Caki2 (cell line): Measurements from ENCODE around the gene LGALS8. TPM values are rescaled to one million over a fixed set of nuclear protein-coding genes. Genes with fewer than 3 reads are reported as not detected.
A peak's percentile ranks its signal among the peaks of the same experiment; 100 is the strongest.

Experiments used
- DNase-seq: peaks from one replicate; pipeline ENCODE4 v3.0.0-alpha.2; 2015; ENCODE audit warnings: low read depth
- in situ Hi-C: cut with HindIII; loops from 2 replicates; pipeline ENCODE4 v1.10.0; 2016; ENCODE audit warnings: low sequenced_read_pairs, low pct_unique_long_range_greater_than_20kb, mixed read lengths
- total RNA-seq: library from RNA; depleted of rRNA; stranded (reverse); fragments of >200 nt; shearing (Covaris generic); gene quantifications from 2 replicates; pipeline ENCODE4 v1.2.3, GENCODE V29; 2014; ENCODE audit warnings: low replicate concordance

LGALS8 gene
- total RNA-seq, 1 experiment from 2014 or later = 59.0 TPM

DNA sequence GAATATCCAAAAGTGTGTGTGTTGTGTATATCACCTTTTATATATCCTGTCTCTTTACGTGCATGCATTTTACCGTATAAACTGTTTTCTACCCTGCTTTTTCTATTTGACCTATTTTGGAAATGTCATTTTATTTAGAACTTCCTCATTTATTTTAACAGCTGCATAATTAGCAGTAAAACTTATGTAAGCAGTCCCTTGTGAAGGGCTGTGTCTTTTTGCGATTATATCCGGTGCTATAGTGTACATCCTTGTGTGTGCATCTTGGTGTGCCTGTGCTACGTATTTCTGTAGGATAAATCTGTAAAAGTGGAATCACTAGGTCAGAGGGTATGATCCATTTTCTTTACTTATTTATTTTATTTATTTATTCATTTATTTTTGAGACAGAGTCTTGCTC, 7.2 kb downstream of the LGALS8 start:
- no peak for DNase-seq
- in situ Hi-C loops = no loop called here

DNA sequence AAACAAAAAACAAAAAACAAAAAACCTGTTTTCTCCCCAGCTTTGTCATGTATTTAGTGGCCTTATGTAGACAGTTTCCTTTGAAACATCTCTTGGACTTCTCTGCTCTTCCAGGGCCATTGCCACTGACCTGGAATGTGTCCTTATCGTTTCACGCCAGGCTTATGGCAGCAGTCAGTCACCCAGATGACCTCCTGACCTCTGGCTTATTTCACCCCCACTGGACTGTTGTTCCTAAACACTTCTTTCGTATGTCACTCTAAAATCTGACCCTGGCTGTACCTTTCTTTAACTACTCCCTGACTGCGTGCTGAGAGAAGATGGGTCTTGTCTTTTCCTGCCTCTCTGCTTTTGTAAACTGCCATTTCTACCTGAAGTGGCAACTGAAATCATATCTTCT, 9.1 kb downstream of the LGALS8 start:
- in situ Hi-C loops = no loop called here
- DNase-seq = no peak

DNA sequence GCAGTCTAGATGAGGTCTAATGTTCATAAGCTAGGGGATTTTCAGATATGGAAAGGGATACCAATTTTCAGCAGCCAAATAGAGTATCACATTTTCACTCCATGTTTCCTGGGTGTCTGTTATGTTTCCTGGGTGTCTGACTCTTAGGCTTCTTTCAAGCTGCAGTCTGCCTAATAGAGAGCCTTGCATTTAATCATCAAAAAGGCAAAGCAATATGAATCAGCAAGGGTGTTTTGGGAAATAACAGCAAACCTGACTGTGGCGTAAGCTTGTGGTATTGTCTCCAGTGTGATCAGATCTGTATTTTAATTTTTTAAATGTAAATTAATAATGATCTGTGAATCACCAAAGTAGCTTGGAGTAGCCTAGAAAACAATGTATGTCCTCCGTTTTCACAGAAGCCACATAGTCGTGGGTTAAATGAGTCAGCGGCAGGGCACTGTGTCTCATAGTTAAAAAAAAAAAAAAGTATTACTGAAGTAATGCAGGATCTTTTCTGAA, 10.4 kb downstream of the LGALS8 start:
- DNase-seq = peak; percentile 19
- in situ Hi-C loops = no loop called here

DNA sequence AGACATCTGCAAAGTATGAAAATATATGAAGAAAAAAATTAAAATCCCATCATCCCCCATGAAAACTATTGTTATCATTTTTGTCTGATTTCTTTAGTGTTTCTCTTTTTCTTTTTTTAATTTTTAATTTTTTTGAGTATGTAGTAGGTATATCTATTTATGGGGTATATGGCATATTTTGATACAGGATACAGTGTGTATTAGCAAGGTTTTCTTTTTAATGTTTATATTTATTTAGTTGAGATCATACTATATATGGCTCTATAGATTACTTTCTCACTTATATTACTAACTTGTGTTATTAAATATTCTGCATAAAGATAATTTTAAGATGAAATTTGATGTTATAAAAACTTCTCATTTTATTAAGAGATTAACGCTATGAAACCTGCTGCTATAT, 11.4 kb downstream of the LGALS8 start:
- in situ Hi-C loops = no loop called here
- no peak for DNase-seq

DNA sequence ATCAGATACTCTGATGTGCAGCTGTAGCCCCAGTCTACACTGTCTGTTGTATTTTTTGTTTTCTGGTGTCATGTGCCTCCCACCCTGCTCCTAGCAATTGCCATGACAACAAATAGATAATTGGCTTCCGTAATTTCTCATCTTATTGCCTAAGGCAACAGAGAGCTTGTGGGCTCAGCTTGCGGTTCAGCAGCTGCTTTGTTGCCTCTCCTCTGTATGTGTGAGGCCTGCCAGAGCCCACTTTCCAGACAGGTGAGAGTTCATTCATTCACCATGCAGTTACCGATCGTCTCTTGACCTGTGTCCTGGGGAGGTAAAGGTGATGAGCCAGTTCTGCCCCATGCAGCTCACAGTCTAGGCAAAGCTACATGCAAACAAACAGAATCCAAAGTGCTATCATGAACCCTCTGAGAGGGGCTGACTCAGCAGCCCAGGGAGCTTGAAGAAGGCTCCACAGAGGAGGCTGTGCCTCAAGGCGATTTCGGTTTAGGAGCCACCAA, 11.9 kb downstream of the LGALS8 start:
- in situ Hi-C loops = no loop called here
- DNase-seq = no peak

DNA sequence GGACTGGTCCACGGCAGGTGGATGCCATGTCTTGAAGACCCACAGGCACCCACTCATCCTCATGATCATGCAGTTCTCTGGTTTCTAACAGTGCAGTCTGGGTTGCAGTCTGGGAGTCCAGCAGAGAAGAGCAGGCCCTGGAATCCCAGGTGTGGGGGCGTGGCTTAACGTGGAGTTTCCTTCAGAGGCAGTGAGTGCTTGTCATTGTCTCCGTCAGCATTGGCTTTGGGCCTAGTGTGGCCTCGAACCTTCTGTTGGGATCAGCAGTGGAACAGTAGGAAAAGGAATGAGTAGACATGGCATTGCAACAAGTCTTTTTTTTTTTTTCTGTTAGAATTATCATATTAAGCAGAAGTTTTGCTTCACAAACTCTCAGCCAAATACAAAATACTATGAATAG, 12.8 kb downstream of the LGALS8 start:
- in situ Hi-C loops = no loop called here
- no peak for DNase-seq

DNA sequence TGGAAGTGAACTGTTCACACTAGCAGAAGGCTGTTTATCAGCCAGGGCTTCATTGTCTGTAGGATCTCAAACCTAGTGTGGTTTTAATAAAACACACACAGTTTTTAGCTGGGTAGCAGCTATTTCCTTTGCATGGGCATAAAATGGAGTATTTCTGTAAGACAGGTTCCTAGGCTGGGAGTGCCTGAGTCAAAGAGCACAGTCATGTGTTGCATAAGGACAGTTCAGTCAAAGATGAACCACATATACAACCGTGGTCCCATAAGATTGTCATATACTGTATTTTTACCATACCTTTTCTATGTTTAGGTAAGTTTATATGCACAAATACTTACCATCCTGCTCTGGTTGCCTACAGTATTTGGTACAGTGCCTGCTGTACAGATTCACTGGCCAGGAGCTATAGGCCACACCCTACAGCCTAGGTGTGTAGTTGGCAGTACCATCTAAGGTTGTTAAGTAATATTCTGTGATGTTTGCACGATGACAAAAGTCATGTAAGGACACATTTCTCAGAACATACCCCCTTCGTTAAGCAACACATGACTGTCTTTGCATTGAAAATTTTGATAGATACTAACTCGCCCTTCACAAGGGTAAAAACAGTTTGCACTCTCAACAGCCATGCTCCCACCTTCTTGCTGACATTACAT, 17.2 kb downstream of the LGALS8 start:
- in situ Hi-C loops = no loop called here
- no peak for DNase-seq

DNA sequence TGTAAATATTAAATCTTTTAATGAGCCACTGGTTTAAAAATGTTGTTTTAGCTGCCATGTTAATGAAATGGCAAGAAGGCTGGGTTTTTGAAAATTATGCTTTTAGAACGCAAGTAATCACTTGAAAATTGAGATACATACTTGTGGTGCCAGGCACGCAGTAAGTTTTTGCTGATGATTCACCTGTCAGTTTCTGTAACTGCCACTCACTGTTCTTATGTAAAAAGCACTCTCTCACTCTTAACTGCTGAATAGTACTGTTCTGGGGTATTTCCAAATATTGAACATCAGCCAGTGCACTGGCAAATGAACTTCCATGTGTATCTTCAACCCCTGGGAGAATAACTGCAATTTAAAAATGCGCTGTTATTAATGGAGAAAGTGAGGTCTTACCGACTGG, 17.9 kb downstream of the LGALS8 start:
- in situ Hi-C loops = no loop called here
- DNase-seq = no peak

DNA sequence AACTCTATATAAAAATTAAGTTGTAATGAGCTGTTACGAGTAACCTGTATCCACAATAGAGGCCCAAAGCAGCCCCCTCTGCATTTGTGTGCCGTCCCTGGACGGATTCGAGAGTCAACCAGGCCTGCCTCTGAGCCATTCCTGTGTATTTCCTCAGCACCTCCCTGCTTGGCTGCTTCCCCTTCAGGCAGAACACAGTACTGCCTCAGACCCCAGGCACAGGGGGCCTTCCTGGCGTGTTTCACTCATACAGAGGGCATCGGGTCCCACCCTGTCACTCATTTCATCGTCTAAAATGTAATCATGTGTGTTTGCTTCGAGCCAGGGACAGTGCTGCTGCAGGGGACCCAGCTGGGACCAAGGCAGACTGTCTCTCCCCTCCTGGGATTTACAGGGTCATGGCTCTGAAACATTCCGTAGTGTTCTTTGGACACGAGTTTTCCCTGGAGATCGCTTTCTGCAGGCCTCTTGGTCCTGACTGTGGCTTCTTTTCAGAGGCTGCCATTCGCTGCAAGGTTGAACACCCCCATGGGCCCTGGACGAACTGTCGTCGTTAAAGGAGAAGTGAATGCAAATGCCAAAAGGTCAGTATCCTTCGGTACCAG, 19.4 kb downstream of the LGALS8 start:
- in situ Hi-C loops = no loop called here
- no peak for DNase-seq

DNA sequence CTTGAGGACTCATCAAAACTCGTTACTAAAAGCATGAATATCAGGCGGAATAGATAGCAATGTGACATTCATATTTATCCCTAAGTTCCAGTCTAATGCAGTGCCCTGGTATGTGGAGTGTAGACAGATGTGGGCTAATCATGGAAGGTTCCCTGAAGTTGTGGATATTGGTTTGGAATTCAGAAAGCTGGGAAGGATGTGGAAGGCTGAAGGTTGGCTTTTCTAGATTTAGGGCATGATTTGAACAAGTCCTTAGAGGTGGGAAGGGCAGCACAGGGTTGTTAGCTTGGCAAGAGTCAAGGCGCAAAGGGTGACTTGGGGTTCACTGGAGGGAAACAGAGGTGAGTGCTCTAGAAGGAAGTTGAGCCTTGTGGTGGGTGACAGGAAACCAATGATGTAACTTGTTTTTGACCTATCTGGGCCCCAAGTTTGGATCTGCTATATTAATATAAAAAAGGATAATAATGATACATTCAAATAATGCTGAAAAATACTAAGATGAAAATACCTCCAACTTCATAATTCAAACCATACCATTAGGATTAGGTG, 21.9 kb downstream of the LGALS8 start:
- DNase-seq = no peak
- in situ Hi-C loops = no loop called here

DNA sequence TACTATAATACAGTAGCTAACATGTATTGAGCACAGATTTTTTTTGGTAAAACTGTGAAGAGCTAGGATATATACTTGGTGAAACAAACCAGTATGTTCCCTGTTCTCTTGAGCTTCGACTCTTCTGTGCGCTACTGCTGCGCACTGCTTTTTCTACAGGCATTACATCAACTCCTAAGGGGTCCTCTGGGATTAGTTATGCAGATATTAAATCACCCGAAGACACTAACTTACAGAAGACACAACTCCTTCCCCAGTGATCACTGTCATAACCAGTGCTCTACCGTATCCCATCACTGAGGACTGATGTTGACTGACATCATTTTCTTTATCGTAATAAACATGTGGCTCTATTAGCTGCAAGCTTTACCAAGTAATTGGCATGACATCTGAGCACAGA, 24.7 kb downstream of the LGALS8 start:
- in situ Hi-C loops = no loop called here
- DNase-seq = no peak

DNA sequence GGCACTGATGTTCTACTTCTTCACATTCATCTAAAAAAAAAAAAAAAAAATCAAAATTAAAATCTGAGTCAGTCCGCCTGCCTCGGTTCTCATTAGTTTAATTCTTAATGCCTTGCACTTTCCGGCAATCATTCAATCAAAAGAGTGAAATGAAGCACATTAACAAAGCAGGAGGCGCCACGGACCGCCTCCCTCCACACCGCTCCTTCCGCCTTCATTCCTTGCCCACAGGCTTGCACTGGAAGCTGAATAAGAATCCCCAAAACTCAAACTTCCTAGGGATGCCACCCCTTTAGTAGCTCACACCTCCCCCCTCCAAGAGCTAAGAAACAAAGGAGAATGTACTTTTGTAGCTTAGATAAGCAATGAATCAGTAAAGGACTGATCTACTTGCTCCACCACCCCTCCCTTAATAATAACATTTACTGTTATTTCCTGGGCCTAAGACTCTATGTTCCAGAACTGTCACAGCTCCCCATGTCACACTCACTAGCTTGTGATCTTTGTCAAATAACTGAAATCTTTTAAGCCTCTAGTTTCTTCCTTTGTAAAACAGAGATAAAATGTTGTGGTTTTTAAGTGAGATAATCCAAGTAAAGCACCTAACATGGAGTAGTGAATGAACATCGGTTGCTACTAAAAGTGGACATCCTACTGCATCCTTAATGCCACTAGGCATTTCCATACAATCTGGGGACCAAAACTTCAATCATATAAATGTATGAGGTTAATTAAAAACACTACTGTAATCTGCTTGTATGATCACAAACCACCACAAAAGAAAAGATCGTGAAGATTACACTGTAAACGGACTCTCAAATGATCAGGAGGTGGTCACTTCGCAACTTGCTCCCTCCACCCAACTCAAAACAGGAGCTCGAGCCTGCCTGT, 27.4 kb downstream of the LGALS8 start:
- in situ Hi-C loops = no loop called here
- DNase-seq = no peak

DNA sequence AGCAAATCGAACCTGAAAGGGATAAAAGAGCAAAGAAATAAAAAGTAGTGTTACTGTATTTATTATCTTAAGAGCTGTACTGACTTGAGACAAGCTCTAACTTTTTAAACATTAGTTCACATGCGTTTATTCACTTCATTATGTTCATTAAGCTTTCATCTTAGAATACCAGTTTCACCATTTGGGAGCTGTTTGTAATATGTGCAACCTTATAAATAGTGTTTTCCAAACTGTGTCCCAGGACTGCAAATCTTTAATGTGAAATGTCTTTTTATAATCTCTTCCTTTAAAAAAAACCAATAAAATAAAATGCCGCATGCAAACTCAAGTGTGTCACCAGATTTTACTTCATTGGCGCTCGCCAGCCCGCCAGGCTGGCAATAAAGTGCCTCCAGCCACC, 28.3 kb downstream of the LGALS8 start:
- DNase-seq = no peak
- in situ Hi-C loops = no loop called here

DNA sequence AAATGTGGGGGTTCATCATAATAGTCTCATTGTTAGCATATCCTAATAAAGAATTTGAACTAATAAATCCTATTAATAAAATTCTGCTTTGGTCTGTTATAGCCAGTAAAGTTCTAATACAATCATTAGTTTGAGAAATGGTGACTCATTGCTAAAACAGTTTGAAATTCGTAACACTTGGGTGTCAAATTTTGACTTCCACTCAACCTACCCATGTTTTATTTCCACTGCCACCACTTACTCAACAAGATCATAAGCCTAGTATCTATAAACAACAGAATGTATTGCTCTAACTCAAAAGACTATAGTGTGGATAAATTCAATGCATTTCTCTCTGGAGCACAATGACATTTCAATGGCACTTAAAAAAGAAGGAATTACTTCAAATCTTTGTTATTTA, 29.1 kb downstream of the LGALS8 start:
- no peak for DNase-seq
- in situ Hi-C loops = no loop called here

DNA sequence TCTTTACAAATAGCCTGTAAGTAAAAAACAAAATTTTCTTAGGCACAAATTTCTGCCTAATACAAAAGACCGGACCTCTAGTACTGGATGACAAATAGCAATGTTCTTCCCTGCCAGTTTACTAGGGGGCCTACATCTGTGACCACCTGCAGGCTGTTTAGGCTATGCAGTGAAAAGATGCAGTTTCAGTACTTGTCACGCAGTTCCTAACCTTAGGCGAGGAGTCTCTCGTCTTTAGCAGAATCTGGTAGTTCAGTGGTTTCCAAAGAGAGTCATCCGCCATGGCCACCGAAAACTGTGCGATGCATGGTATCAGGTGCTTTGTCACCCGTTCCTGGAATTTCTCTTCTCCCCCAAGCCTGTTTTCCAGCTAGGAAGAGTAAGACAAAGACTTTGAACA, 29.6 kb downstream of the LGALS8 start:
- in situ Hi-C loops = no loop called here

DNA sequence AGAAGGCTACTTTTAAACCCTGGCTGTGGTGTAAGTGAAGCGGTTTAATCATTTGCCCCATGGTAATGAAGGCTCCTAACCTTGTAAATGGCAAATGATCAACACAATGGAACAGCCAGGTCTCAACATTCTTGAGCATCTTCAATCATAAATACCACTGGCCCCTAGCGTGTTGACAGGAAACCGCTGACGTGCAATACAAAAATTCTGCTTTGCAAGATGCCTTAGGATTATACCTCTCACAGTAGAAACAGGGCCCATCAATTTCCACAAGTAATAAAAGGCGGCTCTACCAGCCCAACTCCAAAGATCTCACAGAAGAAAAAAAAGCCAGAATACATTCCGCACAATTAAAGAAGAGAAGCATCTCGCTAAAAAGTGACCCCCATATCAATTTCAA, 32.8 kb downstream of the LGALS8 start:
- in situ Hi-C loops = no loop called here
- no peak for DNase-seq

More for the DNA sequence above, 29.6 kb downstream of the LGALS8 start:
- no peak for DNase-seq

DNA sequence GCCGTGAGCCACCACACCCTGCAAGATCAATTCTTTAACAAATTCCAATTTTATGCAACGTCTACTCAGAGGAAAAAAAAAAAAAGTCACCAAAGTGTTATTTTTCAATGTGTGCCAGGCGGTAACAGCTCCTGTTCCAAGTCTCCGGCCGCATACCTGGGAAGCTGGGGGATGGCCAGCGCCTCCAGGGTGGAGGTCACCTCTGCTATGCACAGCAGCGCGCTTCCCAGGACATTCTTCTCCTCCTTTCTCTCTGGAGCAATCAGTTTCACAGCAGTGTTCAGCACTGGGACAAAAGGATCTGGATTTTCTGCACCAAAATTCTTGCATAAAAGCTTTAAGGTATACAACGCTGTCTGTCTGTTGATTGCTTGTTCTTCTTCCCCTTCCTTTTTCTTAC, 34.3 kb downstream of the LGALS8 start:
- in situ Hi-C loops = no loop called here
- DNase-seq = no peak

DNA sequence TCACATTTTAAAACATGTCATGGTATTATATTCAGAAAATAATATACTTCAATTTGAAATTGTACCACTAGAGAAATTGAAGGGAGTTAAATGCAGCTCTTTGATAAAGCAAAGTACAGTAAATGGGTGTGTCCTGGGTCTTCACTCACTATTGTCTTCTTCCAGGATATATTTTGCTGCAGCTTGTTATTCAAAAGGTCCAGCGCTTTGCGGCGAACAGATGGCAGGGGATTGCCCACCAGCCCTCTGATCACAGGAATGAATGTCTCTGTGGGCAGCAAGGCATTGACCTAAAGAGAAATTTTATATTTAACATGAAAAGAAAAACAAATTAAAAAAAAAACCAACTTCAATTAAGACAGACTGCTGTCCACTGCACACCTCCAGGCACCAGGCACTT, 35.1 kb downstream of the LGALS8 start:
- in situ Hi-C loops = no loop called here
- DNase-seq = no peak

DNA sequence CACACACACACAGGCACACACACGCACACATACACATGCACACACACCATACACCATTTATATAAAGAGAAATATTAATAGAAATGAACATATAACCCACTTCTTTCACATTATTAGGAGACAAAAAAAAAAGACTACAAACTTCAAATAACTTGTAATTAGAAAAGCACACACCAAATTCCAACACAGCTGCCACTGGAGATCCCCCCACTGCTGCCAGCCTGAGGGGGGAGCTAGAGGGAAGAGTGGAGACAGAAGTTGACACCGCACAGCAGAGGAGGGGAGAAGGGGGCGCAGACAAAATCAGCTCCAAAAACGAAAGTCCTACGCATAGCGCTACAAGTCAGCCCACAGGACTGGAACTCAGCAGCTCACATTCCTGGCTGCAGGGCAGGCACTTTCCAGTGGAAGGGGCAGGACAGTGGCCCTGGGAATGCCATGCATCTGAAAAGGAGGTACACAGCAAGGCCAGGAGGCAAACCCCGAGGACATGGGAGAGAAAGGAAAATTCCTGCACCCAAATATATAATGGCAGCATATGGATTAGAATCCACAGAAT, 36.5 kb downstream of the LGALS8 start:
- in situ Hi-C loops = no loop called here
- DNase-seq = no peak
